ENCODE results near the gene KRTAP5-8. TPM values are rescaled to one million over a fixed set of nuclear protein-coding genes. Genes with fewer than 3 reads are reported as not detected.

Gene KRTAP5-8
- total RNA-seq, 1 donor from 2014 or later: 0.25 TPM

Other genes starting within 250 kb of the KRTAP5-8 start
- 136 TPM for gene DHCR7, start 89.6 kb upstream of the KRTAP5-8 start, total RNA-seq
- 39.7 TPM for gene NADSYN1, start 84.8 kb upstream of the KRTAP5-8 start, total RNA-seq
- not detected for gene KRTAP5-7, start 10.8 kb upstream of the KRTAP5-8 start, total RNA-seq
- 0.30 TPM for gene KRTAP5-9, start 10.4 kb downstream of the KRTAP5-8 start, total RNA-seq
- gene KRTAP5-10, start 27.5 kb downstream of the KRTAP5-8 start, total RNA-seq: 0.15 TPM
- not detected for gene KRTAP5-11, start 44.9 kb downstream of the KRTAP5-8 start, total RNA-seq

All from left lobe of liver (tissue), 1 donor.